SKM-1 (cell line): ENCODE results near the gene ERBB4.

Experiments used
- DNase-seq: peaks from one replicate; lab custom pipeline; 2025; ENCODE audit not compliant: unreplicated experiment; lab: John Stamatoyannopoulos, UW

Gene ERBB4

GRCh38 chr2:211373203-211373602 lies 1165.4 kb downstream of the ERBB4 start:
- DNase-seq, result no peak

GRCh38 chr2:211371465-211371864 lies 1167.1 kb downstream of the ERBB4 start:
- DNase-seq, result no peak

GRCh38 chr2:211368467-211368866 lies 1170.1 kb downstream of the ERBB4 start:
- DNase-seq, result no peak

GRCh38 chr2:211367711-211368110 lies 1170.9 kb downstream of the ERBB4 start:
- no peak for DNase-seq

- no peak for DNase-seq
These were observed 1171.3 kb downstream of the ERBB4 start for GRCh38 chr2:211367293-211367692.

GRCh38 chr2:211364911-211365310 lies 1173.7 kb downstream of the ERBB4 start:
- DNase-seq, result no peak

GRCh38 chr2:211361383-211361782 lies 1177.2 kb downstream of the ERBB4 start:
- DNase-seq, result no peak

GRCh38 chr2:211359347-211359746 lies 1179.3 kb downstream of the ERBB4 start:
- no peak for DNase-seq

- DNase-seq, result no peak
These were observed 1180.1 kb downstream of the ERBB4 start for GRCh38 chr2:211358504-211358903.

GRCh38 chr2:211354481-211354880 lies 1184.1 kb downstream of the ERBB4 start:
- DNase-seq, result no peak

GRCh38 chr2:211351987-211352386 lies 1186.6 kb downstream of the ERBB4 start:
- DNase-seq, result no peak

GRCh38 chr2:211349031-211349430 lies 1189.6 kb downstream of the ERBB4 start:
- DNase-seq, result no peak

- no peak for DNase-seq
These were observed 1191.3 kb downstream of the ERBB4 start for GRCh38 chr2:211347328-211347727.

- no peak for DNase-seq
These were observed 1194.3 kb downstream of the ERBB4 start for GRCh38 chr2:211344289-211344688.

- DNase-seq, result no peak
These were observed 1205.2 kb downstream of the ERBB4 start for GRCh38 chr2:211333377-211333776.

- no peak for DNase-seq
These were observed 1206.9 kb downstream of the ERBB4 start for GRCh38 chr2:211331736-211332135.

GRCh38 chr2:211329882-211330281 lies 1208.7 kb downstream of the ERBB4 start:
- DNase-seq, result no peak

- no peak for DNase-seq
These were observed 1209.2 kb downstream of the ERBB4 start for GRCh38 chr2:211329421-211329820.

- no peak for DNase-seq
These were observed 1210.5 kb downstream of the ERBB4 start for GRCh38 chr2:211328126-211328525.
